Liver (tissue), 9 donors: ENCODE measurements around the gene MED15. TPM values are rescaled to one million over a fixed set of nuclear protein-coding genes. Genes with fewer than 3 reads are reported as not detected.

ENCODE experiments used
- DNase-seq: peaks from one replicate; pipeline ENCODE4 v3.0.0-alpha.2; 2017; ENCODE audit warnings: low spot score
- H3K27ac ChIP-seq, 2 donors: one replicate each; pipeline ENCODE4 v1.7.0; 2013; ENCODE audit warnings: inconsistent platforms in 2 of 2, low read length in 2 of 2, control low read depth in 1 of 2, low read depth in 1 of 2, mild to moderate bottlenecking in 1 of 2
- H3K27me3 ChIP-seq, 4 donors: one replicate each; pipeline versions ENCODE4 v1.6.1 to v1.7.0; 2013; ENCODE audit warnings: low read length in 3 of 4, inconsistent platforms in 1 of 4, mild to moderate bottlenecking in 1 of 4, moderate library complexity in 1 of 4; ENCODE audit not compliant: control insufficient read depth in 4 of 4, insufficient read depth in 4 of 4
- H3K36me3 ChIP-seq, 4 donors: one replicate each; pipeline versions ENCODE4 v1.6.1 to v1.7.0; 2013; ENCODE audit warnings: low read length in 3 of 4, mild to moderate bottlenecking in 3 of 4, low read depth in 1 of 4, moderate library complexity in 1 of 4; ENCODE audit not compliant: control insufficient read depth in 4 of 4, insufficient read depth in 3 of 4
- H3K4me1 ChIP-seq, 4 donors: one replicate each; pipeline versions ENCODE4 v1.6.1 to v1.7.0; 2013; ENCODE audit warnings: low read length in 3 of 4, mild to moderate bottlenecking in 3 of 4, moderate library complexity in 1 of 4; ENCODE audit not compliant: control insufficient read depth in 4 of 4, insufficient read depth in 4 of 4
- H3K4me3 ChIP-seq, 3 donors: one replicate each; pipeline versions ENCODE4 v1.6.1 to v1.7.0; 2013; ENCODE audit warnings: low read length in 3 of 3, control low read depth in 1 of 3, low read depth in 1 of 3, mild to moderate bottlenecking in 1 of 3
- H3K9ac ChIP-seq, 2 donors: one replicate each; pipeline ENCODE4 v1.7.0; 2013; ENCODE audit warnings: low read length in 2 of 2, mild to moderate bottlenecking in 2 of 2, moderate library complexity in 2 of 2, control low read depth in 1 of 2, low read depth in 1 of 2
- H3K9me3 ChIP-seq, 4 donors: one replicate each; pipeline versions ENCODE4 v1.6.1 to v1.7.0; 2013; ENCODE audit warnings: low read length in 3 of 4; ENCODE audit not compliant: control insufficient read depth in 4 of 4
- CTCF ChIP-seq: fragments of 150-350 bp; IDR thresholded peaks from 2 replicates; pipeline ENCODE4 v1.5.1; 2017; ENCODE audit warnings: improper control_type of control experiment, low read depth, low read length; ENCODE audit not compliant: missing input control
- EGR1 ChIP-seq, 2 donors: IDR thresholded peaks; 2 replicates each; pipeline ENCODE4 v1.6.1; 2016 to 2018; ENCODE audit warnings: antibody characterized with exemption in 2 of 2, low read depth in 2 of 2
- FOXA1 ChIP-seq: IDR thresholded peaks from 2 replicates; pipeline ENCODE4 v1.6.1; 2016; ENCODE audit warnings: antibody characterized with exemption
- FOXA2 ChIP-seq: IDR thresholded peaks from 2 replicates; pipeline ENCODE4 v1.6.1; 2016; ENCODE audit warnings: antibody characterized with exemption
- GABPA ChIP-seq, 2 donors: IDR thresholded peaks in 1 of 2; conservative IDR thresholded peaks in 1 of 2; 2 replicates each; pipeline ENCODE4 v1.6.1; 2016; ENCODE audit warnings: antibody characterized with exemption in 2 of 2, mild to moderate bottlenecking in 1 of 2, moderate library complexity in 1 of 2
- HNF4A ChIP-seq, 2 donors: conservative IDR thresholded peaks; 2 replicates each; pipeline ENCODE4 v1.6.1; 2016; ENCODE audit warnings: antibody characterized with exemption in 2 of 2, mild to moderate bottlenecking in 2 of 2
- JUND ChIP-seq, 2 donors: IDR thresholded peaks; 2 replicates each; pipeline ENCODE4 v1.6.1; 2016; ENCODE audit warnings: antibody characterized with exemption in 2 of 2
- MAX ChIP-seq: IDR thresholded peaks from 2 replicates; pipeline ENCODE4 v1.6.1; 2016; ENCODE audit warnings: antibody characterized with exemption
- NR2F2 ChIP-seq: IDR thresholded peaks from 2 replicates; pipeline ENCODE4 v1.6.1; 2016; ENCODE audit warnings: antibody characterized with exemption
- RAD21 ChIP-seq, 2 donors: IDR thresholded peaks; 2 replicates each; pipeline ENCODE4 v1.6.1; 2016; ENCODE audit warnings: antibody characterized with exemption in 2 of 2, mild to moderate bottlenecking in 2 of 2
- REST ChIP-seq: IDR thresholded peaks from 2 replicates; pipeline ENCODE4 v1.6.1; 2016; ENCODE audit warnings: antibody characterized with exemption, mild to moderate bottlenecking
- RXRA ChIP-seq, 2 donors: IDR thresholded peaks; 2 replicates each; pipeline ENCODE4 v1.6.1; 2017 to 2018; ENCODE audit warnings: antibody characterized with exemption in 2 of 2, mild to moderate bottlenecking in 1 of 2
- SP1 ChIP-seq: IDR thresholded peaks from 2 replicates; pipeline ENCODE4 v1.6.1; 2018; ENCODE audit warnings: antibody characterized with exemption, mild to moderate bottlenecking
- TAF1 ChIP-seq: conservative IDR thresholded peaks from 2 replicates; pipeline ENCODE4 v1.6.1; 2016; ENCODE audit warnings: antibody characterized with exemption, mild to moderate bottlenecking
- YY1 ChIP-seq: IDR thresholded peaks from 2 replicates; pipeline ENCODE4 v1.6.1; 2016; ENCODE audit warnings: antibody characterized with exemption, mild to moderate bottlenecking
- WGBS: extraction: QIAGEN DNeasy Blood & Tissue Kit; methylation state at CpG from one replicate; pipeline ENCODE4 v1.1.7; 2013; 5-methylcytosine and 5-hydroxymethylcytosine counted together
- polyA plus RNA-seq, 2 donors: library from polyadenylated mRNA; stranded (reverse) in 1 of 2; unstranded in 1 of 2; fragments of 200-250 nt in 1 of 2; fragments of >200 nt in 1 of 2; fragmentation: Nextera tagmentation in 1 of 2; extraction: Ambion mirVana in 1 of 2; gene quantifications; one replicate each; pipeline versions ENCODE4 v1.2.1 to v1.2.3, GENCODE V29; 2013 to 2015
- total RNA-seq, 2 donors: library from RNA; depleted of rRNA; stranded (reverse); fragments of >200 nt; gene quantifications; one replicate each; pipeline ENCODE4 v1.2.3, GENCODE V29; 2014
- TF ChIP-seq, protein P1 (sequence below): IDR thresholded peaks from 2 replicates; pipeline ENCODE4 v1.6.1; 2016; ENCODE audit warnings: antibody characterized with exemption
- TF ChIP-seq, protein P2 (sequence below): IDR thresholded peaks from 2 replicates; pipeline ENCODE4 v1.6.1; 2016; ENCODE audit warnings: antibody characterized with exemption
- donor health status: healthy.
- donor health status: healthy.
- donor health status: healthy.
- donor health status: healthy.
- donor health status: healthy.

Gene MED15
- total and polyA plus RNA-seq, 4 donors: 9.7 to 28.0 (median 16.2) TPM

DNA sequence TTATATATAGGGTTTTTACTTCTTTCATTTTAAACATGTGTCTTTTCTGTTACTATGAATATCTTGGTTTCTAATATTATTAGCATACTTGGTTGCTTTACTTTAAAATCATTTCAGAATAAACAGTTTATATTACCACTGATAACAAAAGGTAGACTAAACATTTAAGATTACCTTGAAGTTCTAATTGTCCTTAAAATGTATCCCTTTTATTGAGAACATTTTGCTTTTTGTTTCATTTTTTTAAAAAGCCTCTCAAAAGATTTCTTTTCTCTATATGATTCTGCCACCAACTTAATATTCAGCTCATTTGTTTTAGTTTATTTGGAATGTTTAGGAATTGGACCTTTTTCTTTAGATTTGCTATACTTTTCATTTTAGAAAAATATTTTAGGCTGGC is 39.6 kb downstream of the MED15 start:
- Histone ChIP-seq H3K9me3 (no peaks in the 10 kb centered on the region), H3K27me3 (no peaks in the 10 kb centered on the region), H3K27ac (no peak overlapping the region), H3K36me3 (peaks cover 2 to 5% (median 3%) of the 10 kb centered on the region in 4 donors), H3K9ac (no peak overlapping the region), H3K4me3 (no peak overlapping the region), H3K4me1 (peaks cover 0 to 8% (median 4%) of the 10 kb centered on the region in 4 donors)
- TF ChIP-seq CTCF (no peak), REST (no peak), YY1 (no peak), JUND (IDR thresholded peaks at IDR 0.05) (no peak), TAF1 (no peak), RAD21 (IDR thresholded peaks at IDR 0.05) (no peak), MAX (no peak), SP1 (no peak), FOXA1 (no peak), NR2F2 (no peak), FOXA2 (no peak)
- TF ChIP-seq, protein P1, sequence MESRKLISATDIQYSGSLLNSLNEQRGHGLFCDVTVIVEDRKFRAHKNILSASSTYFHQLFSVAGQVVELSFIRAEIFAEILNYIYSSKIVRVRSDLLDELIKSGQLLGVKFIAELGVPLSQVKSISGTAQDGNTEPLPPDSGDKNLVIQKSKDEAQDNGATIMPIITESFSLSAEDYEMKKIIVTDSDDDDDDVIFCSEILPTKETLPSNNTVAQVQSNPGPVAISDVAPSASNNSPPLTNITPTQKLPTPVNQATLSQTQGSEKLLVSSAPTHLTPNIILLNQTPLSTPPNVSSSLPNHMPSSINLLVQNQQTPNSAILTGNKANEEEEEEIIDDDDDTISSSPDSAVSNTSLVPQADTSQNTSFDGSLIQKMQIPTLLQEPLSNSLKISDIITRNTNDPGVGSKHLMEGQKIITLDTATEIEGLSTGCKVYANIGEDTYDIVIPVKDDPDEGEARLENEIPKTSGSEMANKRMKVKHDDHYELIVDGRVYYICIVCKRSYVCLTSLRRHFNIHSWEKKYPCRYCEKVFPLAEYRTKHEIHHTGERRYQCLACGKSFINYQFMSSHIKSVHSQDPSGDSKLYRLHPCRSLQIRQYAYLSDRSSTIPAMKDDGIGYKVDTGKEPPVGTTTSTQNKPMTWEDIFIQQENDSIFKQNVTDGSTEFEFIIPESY: no peak
- TF ChIP-seq, protein P2, sequence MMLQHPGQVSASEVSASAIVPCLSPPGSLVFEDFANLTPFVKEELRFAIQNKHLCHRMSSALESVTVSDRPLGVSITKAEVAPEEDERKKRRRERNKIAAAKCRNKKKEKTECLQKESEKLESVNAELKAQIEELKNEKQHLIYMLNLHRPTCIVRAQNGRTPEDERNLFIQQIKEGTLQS: no peak
- DNase-seq: no peak

GRCh38 chr22:20548806-20549205 is 41.4 kb downstream of the MED15 start:
- DNase-seq: no peak
- 90% methylated on average over 4 of the region's 4 CpGs for WGBS
- H3K27ac ChIP-seq: no peak overlapping the region
- H3K9me3 ChIP-seq: no peaks in the 10 kb centered on the region
- no peaks in the 10 kb centered on the region for H3K27me3 ChIP-seq
- no peak overlapping the region for H3K9ac ChIP-seq
- H3K4me1 ChIP-seq: peaks cover 0 to 15% (median 8%) of the 10 kb centered on the region in 4 donors
- H3K36me3 ChIP-seq: peaks cover 2 to 15% (median 9%) of the 10 kb centered on the region in 4 donors
- no peak overlapping the region for H3K4me3 ChIP-seq
- TF ChIP-seq FOXA2: no peak
- no peak for TF ChIP-seq HNF4A (conservative IDR thresholded peaks at IDR 0.05)
- no peak for TF ChIP-seq RXRA (IDR thresholded peaks at IDR 0.05)
- no peak for TF ChIP-seq NR2F2
- TF ChIP-seq YY1: no peak
- TF ChIP-seq GABPA (IDR thresholded peaks at IDR 0.05 in 1 of 2, conservative IDR thresholded peaks at IDR 0.05 in 1 of 2): no peak
- no peak for TF ChIP-seq RAD21 (IDR thresholded peaks at IDR 0.05)
- no peak for TF ChIP-seq REST
- TF ChIP-seq, protein P1: no peak
- TF ChIP-seq EGR1 (IDR thresholded peaks at IDR 0.05; ENCODE audit: low read depth in 2 of 2): no peak
- no peak for TF ChIP-seq JUND (IDR thresholded peaks at IDR 0.05)
